ENCODE results near the gene FOXR2.

- TF ChIP-seq TCF7 (CRISPR knock-in tag; IDR thresholded peaks at IDR 0.05; ENCODE audit: low read depth) = no peak
- no peak for TF ChIP-seq CTCF (IDR thresholded peaks at IDR 0.05)
- TF ChIP-seq ZNF121 (CRISPR knock-in tag; IDR thresholded peaks at IDR 0.05) = no peak
- no peak for TF ChIP-seq JUN (CRISPR knock-in tag; IDR thresholded peaks at IDR 0.05)
- TF ChIP-seq AFF4 (CRISPR knock-in tag; IDR thresholded peaks at IDR 0.05; ENCODE audit: borderline replicate concordance) = no peak
- no peak for TF ChIP-seq FOXJ3 (CRISPR knock-in tag; IDR thresholded peaks at IDR 0.05; ENCODE audit: borderline replicate concordance)
- no peak for TF ChIP-seq ATF1 (CRISPR knock-in tag; IDR thresholded peaks at IDR 0.05)
- TF ChIP-seq FOXP1 (CRISPR knock-in tag; IDR thresholded peaks at IDR 0.05; ENCODE audit: borderline replicate concordance) = no peak
- no peak for TF ChIP-seq ELF4 (CRISPR knock-in tag; IDR thresholded peaks at IDR 0.05; ENCODE audit: low read depth)
- no peak for TF ChIP-seq MYBL2 (CRISPR knock-in tag; IDR thresholded peaks at IDR 0.05)
- TF ChIP-seq USF1 (CRISPR knock-in tag; IDR thresholded peaks at IDR 0.05) = no peak
- no peak for TF ChIP-seq CBFB (CRISPR knock-in tag; IDR thresholded peaks at IDR 0.05; ENCODE audit: low read depth)
Observed at GRCh38 chrX:55636109-55636508, 12.9 kb downstream of the FOXR2 start.
